Activated CD8-positive, alpha-beta memory T cell treated with anti-CD3 and anti-CD28 coated beads, Interleukin-2, amount 50 U/mL, for 1 hour (primary cell): ENCODE data around the gene RWDD4.
"Not testable (repeated sequence)": the region's sequence is repeated elsewhere in the genome, so short reads cannot be mapped to it uniquely, and the experiment has no call there.

Experiments
- DNase-seq: peaks from one replicate; pipeline ENCODE4 v3.0.0-alpha.2; 2020; ENCODE audit errors: extremely low read depth

The RWDD4 gene

DNA sequence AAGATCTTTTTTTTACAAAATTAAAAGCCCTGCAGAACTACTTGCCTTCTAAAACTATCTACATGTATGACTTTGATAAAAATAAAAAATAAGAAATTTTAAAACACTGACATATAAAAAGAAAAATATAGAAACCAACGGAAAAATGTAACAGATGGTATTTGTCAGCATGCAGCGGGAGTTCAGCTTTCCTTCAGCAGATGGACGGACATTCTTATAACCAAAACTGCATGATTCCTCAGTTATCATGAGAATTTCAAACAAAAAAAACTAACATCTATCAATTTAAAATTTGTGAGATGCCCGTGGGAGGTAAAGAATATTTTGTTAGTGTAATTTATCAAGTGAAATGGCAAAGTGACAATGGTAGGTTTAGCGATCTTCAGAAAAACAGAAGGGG is 23.2 kb downstream of the RWDD4 start:
- no peak for DNase-seq

DNA sequence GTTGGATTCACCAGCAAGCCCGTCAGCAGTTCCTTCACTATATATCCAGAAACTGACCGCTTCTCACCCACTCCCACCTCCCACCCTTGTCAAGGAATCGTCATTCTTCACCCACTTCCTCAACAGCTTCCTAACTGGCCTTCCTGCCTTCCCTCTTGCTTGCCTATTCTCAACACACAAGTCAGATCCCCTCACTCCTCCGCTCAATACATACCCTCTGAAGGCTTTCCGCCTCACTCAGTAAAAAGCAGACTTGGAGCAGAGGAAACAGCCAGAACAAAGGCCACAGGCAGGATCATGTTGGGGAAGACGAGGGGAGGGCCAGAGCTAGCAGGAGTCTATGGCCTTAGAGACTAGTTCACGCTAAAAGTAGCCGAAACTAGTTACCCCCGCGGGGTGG is 23.7 kb downstream of the RWDD4 start:
- no peak for DNase-seq

DNA sequence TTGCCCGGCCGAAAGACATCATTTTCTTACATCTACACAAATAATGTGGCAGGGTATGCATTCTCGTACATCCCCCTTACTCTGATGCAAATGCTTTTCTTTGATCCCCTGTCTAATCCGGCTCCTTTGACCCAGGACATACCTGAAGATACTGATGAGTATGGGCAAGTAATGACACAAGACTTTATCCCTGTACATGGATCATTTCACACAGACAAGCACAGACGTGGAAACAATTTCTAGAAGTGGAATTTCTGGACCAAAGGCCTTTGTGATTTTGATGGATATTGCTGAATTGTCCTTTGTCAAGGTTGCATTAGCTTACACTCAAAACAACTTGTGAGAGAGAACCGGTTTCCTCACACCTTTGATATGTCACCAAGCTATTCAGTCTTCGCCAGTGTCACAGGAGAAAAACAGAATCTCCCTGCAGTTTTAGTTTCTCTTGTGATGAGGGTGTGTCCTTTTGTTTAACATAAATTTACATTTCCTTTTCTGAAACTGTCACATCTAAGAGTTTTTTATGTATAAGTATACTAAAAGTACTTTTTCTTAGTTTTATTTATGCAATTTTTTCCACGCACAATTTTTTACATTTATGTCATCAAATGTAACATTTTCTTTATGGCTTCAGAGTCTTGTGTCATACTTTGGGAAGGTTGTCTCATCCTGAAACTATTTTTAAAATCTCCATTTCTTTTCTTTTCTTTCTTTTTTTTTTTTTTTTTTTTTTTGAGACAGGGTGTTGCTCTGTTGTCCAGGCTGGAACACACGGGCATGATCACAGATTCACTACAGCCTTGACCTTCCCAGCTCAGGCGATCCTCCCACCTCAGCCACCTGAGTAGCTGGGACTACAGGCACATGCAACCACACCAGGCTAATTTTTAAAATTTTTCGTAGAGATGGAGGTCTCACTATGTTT is 25.2 kb downstream of the RWDD4 start:
- no peak for DNase-seq

DNA sequence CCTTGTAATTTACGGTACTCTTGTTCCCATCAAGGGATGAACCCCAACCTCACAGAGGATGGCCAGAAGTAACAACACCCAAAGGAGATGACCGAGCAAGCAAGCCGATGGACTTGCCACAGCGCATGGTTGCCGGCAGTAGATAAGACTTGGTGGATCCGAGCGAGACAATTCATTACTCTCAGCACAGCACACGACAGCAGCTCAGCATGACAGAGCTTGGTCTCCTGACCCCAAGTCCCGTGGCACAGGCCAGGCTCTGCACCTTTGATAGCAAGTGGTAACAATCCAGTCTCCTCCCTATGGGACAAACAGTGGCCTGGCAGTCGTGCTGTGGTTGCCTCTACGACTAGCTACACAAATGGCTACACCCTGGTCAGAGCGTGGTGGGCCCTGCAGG is 26.3 kb downstream of the RWDD4 start:
- DNase-seq = no peak

DNA sequence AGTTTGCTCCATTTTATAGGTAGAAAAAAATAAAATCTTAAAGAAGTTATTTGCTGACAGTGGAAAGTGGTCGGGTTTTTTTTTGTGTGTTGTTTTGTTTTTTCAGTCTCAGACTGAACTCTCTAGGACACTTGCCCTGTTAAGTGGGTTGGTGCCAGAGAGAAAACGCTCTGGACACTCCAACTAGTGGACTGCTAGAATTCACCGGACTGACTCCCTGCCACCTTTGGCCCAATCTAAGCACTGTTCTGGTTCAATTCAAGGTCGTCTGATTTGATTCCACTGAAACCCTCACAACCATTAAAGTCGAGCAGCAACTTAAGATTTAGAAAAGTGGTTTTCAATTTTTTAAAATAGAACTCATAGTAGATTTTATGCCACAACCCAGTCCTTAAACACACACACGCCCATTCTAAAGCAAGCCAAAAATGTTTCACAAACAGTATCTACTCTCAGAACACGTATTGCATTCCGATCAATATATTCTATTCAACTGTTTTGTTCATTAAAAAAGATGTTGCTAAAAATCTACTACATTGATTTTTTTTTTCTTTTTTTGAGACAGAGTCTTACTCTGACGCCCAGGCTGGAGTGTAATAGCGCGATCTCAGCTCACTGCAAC is 27.3 kb downstream of the RWDD4 start:
- DNase-seq = no peak

DNA sequence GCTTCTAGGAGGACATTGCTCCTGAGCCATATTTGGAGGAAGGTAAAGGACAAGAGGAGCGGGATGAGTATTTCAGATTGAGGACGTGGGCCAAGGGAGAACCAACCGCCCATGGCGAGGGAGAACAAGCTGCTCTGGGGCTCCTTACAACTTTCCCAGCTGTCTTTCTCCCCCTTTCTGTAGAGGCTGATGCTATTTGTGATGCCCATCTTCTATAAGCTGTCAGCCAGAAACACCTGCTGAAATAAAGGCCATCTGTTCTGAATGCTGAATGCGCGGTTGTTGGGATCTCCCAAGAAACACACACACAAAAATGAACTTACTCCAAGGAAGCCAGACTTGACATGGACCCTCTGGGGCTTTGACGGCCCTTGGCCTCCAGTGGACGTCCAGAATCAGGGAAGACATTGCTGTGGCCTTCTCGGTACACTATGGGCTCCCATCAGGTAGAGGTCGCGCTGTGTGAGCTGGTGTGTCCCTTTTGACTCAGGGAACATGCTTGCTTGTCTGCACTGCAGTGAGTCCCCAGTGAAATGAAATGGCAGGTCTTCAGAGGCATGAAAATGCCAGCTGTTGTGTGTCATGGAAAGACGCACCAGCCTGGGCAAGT is 30.9 kb downstream of the RWDD4 start:
- no peak for DNase-seq

DNA sequence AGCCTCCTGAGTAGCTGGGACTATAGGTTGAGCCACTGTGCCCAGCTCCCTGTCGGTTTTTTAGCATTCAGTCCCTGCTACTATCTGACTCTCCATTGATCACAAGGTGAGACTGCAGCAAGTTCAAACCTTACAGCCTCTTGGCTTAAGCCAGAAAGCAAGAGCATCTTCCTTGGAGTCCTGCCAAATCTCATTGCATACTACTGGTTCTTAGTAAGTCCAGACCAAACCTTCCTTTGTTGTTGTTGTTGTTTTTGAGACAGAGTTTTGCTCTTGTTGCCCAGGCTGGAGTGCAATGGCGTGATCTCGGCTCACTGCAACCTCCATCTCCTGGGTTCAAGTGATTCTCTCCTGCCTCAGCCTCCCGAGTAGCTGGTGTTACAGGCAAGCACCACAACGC is 31.7 kb downstream of the RWDD4 start:
- DNase-seq = not testable (repeated sequence)

DNA sequence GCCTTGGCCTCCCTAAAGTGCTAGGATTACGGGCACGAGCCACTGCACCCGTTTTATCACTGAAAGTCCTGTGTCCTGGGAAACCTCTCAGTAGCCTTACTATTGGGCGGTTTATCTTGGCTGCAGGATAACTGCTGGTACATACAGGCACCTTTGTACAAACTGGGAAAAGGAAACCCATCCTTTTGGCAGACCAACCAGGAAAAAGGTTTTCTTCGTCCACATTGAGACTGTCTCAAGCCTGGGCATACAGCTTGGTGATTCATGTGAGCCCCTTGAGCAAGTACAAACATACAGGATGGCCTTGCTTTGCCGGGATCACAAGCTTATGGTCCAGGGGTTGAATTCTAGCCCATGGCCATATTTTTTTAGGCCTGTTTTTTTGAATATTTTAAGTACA is 32.8 kb downstream of the RWDD4 start:
- no peak for DNase-seq

DNA sequence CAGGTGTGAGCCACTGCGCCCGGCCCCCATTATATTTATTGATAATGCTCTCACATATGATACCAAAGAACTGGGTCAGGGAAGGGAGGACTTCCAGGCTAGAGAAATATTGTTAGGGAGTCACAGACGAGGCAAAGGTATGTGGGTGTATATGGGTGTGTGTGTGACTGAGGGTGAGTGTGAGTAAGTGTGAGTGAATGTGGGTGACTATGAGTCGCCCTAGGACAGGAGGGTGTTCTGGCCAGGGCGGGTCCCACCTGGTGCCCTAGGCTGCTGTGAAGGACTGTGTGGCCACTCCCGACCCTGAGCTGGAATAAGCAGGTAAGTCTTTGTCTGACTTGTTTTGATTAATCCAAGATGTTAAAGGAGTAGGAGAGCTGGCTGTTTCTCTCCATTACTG is 34.4 kb downstream of the RWDD4 start:
- DNase-seq = no peak

DNA sequence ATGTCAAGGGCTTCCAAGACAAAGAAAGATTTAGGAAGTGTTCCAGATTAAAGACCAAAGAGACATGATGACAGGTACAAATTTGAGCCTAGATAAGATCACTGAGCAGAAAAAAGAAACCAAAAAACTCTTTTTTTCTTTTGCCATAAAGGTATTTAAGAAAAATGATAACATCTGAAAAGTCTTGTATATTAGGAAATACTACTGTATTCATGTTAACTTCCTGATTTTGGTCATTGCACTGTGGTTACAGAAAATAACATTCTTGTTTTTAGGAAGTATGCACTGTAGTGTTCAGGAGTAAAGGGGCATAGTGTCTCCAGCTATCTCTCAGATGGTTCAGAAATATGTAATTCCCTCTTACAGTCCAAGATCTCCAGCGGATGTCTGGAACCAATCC is 37.1 kb downstream of the RWDD4 start:
- no peak for DNase-seq

DNA sequence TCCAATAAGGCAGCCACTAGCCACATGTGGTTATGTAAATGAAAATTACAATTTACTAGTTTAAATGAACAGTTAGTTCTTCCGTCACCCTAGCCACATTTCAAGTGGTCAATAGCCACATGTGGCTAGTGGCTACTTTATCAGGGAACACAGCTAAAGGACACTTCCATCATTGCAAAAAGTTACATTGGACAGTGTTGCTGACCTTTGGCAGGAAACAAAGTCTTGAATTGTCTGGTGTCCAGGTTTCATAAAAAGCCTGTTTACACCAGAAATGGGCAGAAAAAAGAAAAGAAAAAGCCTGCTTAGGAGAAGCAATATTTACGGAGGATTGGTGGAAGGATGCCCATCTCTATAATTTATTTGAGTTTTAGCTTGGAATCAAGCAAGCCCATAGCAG is 38.6 kb downstream of the RWDD4 start:
- DNase-seq = no peak

DNA sequence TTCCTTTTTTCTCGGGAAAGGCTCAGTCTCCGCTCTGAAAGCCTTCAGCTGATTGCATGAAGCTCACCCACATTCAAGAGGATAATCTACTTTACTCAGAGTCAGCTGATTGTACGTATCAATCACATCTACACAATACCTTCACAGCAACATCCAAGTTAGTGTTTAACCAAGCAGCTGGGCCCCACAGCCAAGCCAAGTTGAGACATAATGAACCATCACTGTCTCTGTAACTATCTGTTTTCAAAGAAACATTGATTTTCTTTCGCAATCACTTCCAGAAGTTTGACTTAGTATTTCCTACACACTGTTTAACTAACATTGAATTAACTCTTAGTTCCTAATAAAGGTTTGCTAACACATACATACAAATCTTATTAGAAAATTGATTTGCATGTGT is 40.3 kb downstream of the RWDD4 start:
- no peak for DNase-seq

DNA sequence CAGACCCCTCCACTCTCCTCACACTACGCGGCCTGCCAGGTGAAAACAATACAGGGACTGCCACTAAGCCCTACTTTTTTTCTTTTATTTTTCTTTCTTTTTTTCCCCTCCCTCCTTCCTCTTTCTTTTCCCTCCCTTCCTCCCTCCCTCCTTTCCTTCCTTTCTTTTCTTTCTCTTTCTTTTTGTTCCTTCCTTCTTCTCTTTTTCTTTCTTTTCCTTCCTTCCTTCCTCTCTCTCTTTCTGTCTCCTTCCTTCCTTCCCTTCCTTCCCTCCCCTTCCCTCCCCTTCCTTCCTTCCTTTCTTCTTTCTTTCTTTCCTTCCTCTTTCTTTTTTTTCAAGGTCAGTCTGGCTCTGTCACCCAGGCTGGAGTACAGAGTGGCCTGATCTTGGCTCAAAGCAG is 41.9 kb downstream of the RWDD4 start:
- DNase-seq = no peak

DNA sequence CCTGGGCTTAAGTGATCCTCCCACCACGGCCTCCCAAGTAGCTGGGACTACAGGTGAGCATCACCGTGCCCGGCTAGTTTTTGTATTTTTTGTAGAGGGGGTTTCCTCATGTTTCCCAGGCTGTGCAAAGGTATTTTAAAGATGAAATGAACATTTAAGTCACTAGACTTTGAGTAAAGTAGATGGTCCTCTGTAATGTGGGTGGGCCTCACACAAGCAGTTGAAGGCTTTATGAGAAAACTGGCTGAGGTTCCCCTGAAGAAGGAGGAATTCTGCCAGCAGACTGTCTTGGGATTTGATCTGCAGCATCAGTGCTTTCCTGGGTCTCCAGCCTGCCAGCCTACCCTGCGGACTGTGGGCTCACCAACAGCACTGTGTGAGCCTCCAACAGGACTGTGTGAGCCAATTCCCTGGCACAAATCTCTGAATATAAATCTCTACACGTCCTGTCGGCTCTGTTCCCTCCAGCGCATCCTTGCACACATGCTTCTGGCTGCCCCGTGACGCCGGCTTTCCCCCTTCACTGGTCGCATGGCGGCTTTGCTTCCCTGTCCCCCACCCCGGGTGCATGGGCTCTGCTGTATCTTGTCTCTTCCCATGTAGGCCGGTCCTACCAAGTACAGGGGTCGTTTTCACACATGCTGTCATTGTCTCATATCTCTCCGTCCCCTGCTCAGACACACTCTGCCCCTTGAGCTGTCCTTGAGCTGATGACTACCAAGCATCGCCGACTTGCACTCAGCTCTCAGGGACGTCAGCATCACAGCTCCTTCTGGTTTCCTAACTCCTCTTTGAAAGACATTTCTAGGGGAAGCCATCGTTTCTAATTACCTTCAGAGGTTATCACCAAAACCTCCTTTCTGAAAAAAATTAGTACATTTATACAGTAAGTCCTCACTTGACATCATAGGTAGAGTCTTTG is 46.4 kb downstream of the RWDD4 start:
- no peak for DNase-seq

DNA sequence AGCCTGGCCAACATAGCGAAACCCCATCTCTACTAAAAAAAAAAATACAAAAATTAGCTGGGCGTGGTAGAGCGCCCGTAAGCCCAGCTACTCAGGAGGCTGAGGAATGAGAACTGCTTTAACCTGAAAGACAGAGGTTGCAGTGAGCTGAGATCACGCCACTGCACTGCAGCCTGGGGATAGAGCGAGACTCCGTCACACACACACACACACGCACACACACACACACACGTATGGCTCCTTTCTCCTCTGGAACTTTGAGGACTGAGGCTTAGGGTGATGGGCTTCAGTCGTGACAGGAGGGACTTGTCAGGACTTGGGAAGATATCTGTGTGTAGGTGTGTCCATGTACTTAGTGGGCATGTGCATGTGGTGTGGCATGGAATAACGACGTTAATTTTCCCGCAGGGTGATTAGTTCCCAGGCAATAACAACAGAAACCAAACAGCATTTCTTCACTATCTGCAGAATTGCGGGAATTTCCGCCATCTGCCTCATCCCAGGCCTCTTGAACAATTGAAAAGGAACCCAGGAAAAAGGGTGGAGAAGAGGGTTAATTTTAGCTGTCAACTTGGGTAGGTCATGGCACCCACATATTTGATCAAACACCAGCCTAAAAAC is 47.7 kb downstream of the RWDD4 start:
- DNase-seq = no peak

DNA sequence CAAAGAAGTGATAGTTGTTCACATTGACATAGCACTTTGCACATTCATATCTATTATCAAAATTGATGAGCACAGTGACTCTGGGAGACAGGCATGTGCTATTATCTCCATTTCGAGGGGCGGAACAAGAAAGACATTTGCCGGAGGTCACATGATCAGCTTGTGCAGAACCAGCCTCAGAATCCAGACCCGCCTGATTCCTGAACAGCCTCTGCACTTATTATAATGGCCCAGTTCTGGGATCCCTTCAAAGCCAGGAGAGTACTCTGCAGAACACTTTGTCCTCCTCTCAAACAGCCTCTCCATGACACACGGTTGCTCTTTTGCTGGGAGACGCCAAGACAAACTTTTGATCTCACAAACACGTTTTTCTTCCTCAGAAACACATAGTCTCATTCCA is 48.4 kb downstream of the RWDD4 start:
- no peak for DNase-seq

DNA sequence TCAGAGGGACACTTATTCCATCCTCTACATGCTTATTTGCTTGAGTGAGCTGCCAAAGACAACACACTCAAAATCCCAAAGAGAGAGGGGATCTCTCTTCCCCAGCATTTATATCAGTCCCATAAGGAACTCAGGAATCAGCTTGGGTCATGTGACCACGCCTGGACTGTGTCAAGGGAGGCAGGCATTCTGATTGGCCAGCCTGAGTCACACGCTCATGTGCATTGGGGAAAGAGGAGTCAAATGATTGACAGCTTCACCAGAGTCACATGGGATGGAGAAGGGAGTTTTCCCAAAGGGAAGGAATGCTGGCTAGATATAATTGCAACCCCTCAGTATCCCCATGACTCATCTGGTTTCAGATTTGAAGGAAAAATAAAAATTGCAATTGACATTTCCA is 49.0 kb downstream of the RWDD4 start:
- DNase-seq = no peak

DNA sequence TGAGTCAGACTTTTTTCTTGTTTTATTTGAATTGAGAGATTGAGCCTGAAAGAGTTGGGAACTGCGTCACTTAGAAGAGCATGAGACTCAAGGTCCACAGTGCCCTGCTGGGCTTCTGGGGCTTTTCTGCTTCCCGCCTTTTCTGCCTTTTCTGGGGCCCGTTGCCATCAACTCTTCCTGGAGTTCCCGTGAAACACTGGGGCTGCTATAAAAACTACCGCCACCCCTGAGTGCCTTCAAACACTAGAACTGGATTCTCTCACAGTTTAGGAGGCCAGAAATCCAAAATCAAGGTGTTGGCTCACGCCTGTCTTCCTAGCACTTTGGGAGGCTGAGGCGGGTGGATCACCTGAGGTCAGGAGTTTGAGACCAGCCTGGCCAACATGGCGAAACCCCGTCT is 49.8 kb downstream of the RWDD4 start:
- DNase-seq = no peak

DNA sequence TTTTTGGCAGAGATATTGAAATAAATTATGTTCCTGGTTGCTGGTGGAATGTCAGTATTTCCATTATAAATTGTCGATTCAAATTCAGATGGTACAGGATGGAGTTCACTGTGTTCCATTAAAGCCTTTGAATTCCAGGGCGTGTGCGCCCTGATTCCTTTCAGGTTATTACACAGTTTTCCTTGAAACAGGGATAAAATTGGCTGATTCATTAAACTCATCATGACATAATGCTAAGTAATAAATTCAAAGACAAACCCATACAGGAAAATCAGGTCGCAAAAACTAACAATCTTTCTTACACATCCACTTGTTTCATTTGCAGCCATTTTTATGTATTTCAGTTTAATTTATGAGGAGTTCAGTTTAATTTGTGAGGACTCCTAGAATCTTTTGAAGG is 51.1 kb downstream of the RWDD4 start:
- DNase-seq = no peak

DNA sequence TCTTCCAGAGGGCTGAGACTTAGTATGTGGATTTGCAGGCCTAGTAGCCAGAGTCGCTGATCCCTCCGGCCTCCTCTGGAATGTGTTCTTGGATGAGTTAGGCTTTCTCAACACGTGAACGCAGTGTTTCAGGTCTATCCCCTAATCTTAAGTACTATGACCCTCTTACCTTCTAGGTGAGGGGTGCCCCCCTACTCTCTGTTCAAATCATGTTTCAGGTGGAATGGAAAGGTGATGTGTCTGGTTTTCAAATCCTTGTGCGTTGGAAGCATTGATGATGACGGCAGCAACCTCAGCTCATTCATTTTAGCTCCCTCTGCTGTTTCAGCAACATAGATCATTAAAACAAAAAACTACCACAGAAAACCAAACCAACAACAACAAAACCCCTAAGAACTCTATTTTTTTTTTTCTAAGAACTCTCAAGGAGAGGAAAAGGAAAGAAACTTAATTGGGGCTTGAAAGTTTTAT is 56.4 kb downstream of the RWDD4 start:
- no peak for DNase-seq

DNA sequence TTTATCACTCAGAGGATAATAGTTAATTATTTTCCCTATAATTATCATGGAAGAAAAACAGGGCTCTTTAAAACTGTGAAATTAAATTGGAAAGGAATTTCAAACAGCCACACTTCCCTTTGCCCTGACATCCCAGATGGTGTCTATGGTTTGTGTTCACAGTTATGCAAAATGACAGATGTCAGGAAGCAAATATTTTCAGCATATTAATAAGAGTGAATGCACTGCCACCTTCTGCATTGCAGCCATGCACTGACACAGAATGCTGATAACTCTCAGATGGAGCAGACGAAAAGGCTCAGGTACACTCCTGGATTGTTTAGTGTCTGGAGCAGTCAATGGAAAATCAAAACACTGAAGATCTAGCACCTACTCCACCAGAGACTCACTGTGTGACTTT is 57.6 kb downstream of the RWDD4 start:
- DNase-seq = no peak
